ENCODE data around the gene LAMA5. TPM values are rescaled to one million over a fixed set of nuclear protein-coding genes. Genes with fewer than 3 reads are reported as not detected.

LAMA5 gene
- total and polyA plus RNA-seq, 2 experiments from 2014 or later: 201 to 298 TPM

DNA sequence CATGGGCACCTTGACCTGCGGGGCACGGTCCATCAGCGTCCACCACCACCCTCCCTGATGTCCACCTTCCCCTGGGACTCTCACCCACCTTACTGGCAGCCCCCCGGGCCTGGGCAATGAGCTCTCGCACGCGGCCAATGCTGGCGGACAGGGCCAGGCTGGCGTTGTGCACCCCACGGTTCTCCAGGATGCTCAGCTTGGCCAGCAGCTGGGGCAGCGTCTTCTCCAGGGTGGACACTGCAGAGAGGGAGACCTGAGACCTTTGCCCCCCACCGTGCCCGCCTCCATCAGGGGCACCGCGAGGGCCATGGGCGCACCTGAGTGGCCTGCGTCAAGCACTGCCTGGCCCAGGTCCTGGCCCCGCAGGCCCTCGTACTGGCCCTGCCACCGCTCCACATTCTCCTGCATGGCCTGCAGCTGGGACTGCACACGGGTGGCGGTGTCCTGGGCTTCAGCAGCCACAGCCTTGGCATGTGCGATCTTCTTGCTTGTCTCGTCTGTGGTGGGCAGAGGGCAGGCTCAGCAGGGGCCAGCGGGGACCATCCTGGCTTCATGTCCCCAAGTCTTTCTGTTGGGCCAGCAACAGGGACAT lies 52.3 kb downstream of the LAMA5 start:
- Mint-ChIP-seq H3K27ac (no peak overlapping the region), H3K36me3 (ENCODE audit: low read depth) (peaks cover 53% of the 10 kb centered on the region), H3K4me1 (no peaks in the 10 kb centered on the region), H3K4me3 (no peak overlapping the region), H3K27me3 (ENCODE audit: insufficient read depth, low read depth, poor library complexity) (peaks cover 38% of the 10 kb centered on the region), H3K9me3 (peaks cover 22% of the 10 kb centered on the region)
- Histone ChIP-seq H3K27me3 (ENCODE audit: insufficient read depth) (no peaks in the 10 kb centered on the region), H3K4me1 (ENCODE audit: insufficient read depth) (no peaks in the 10 kb centered on the region), H4K20me1 (replicated peaks; ENCODE audit: insufficient read depth) (no peaks in the 10 kb centered on the region), H3K27ac (ENCODE audit: low read depth) (no peak overlapping the region), H3K79me2 (replicated peaks; ENCODE audit: insufficient read depth) (no peaks in the 10 kb centered on the region), H3K4me2 (no peak overlapping the region), H3K36me3 (ENCODE audit: insufficient read depth) (peaks cover 23% of the 10 kb centered on the region), H3F3A (replicated peaks; ENCODE audit: low read depth) (peaks cover 39% of the 10 kb centered on the region), H2AFZ (no peak overlapping the region), H3K9me2 (ENCODE audit: insufficient read depth) (no peaks in the 10 kb centered on the region), H3K4me3 (no peak overlapping the region)
- ATAC-seq: no peak
- DNase-seq (ENCODE audit: low spot score): no peak
- TF ChIP-seq, protein P1, sequence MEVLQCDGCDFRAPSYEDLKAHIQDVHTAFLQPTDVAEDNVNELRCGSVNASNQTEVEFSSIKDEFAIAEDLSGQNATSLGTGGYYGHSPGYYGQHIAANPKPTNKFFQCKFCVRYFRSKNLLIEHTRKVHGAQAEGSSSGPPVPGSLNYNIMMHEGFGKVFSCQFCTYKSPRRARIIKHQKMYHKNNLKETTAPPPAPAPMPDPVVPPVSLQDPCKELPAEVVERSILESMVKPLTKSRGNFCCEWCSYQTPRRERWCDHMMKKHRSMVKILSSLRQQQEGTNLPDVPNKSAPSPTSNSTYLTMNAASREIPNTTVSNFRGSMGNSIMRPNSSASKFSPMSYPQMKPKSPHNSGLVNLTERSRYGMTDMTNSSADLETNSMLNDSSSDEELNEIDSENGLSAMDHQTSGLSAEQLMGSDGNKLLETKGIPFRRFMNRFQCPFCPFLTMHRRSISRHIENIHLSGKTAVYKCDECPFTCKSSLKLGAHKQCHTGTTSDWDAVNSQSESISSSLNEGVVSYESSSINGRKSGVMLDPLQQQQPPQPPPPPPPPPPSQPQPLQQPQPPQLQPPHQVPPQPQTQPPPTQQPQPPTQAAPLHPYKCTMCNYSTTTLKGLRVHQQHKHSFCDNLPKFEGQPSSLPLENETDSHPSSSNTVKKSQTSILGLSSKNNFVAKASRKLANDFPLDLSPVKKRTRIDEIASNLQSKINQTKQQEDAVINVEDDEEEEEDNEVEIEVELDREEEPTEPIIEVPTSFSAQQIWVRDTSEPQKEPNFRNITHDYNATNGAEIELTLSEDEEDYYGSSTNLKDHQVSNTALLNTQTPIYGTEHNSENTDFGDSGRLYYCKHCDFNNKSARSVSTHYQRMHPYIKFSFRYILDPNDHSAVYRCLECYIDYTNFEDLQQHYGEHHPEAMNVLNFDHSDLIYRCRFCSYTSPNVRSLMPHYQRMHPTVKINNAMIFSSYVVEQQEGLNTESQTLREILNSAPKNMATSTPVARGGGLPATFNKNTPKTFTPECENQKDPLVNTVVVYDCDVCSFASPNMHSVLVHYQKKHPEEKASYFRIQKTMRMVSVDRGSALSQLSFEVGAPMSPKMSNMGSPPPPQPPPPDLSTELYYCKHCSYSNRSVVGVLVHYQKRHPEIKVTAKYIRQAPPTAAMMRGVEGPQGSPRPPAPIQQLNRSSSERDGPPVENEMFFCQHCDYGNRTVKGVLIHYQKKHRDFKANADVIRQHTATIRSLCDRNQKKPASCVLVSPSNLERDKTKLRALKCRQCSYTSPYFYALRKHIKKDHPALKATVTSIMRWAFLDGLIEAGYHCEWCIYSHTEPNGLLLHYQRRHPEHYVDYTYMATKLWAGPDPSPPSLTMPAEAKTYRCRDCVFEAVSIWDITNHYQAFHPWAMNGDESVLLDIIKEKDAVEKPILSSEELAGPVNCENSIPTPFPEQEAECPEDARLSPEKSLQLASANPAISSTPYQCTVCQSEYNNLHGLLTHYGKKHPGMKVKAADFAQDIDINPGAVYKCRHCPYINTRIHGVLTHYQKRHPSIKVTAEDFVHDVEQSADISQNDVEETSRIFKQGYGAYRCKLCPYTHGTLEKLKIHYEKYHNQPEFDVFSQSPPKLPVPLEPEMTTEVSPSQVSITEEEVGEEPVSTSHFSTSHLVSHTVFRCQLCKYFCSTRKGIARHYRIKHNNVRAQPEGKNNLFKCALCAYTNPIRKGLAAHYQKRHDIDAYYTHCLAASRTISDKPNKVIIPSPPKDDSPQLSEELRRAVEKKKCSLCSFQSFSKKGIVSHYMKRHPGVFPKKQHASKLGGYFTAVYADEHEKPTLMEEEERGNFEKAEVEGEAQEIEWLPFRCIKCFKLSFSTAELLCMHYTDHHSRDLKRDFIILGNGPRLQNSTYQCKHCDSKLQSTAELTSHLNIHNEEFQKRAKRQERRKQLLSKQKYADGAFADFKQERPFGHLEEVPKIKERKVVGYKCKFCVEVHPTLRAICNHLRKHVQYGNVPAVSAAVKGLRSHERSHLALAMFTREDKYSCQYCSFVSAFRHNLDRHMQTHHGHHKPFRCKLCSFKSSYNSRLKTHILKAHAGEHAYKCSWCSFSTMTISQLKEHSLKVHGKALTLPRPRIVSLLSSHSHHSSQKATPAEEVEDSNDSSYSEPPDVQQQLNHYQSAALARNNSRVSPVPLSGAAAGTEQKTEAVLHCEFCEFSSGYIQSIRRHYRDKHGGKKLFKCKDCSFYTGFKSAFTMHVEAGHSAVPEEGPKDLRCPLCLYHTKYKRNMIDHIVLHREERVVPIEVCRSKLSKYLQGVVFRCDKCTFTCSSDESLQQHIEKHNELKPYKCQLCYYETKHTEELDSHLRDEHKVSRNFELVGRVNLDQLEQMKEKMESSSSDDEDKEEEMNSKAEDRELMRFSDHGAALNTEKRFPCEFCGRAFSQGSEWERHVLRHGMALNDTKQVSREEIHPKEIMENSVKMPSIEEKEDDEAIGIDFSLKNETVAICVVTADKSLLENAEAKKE (CRISPR knock-in tag; IDR thresholded peaks at IDR 0.05): no peak
- no peak for TF ChIP-seq STAT1 (IDR thresholded peaks at IDR 0.05; ENCODE audit: unreplicated experiment)
- TF ChIP-seq ZNF114 (CRISPR knock-in tag; IDR thresholded peaks at IDR 0.05): no peak
- no peak for TF ChIP-seq JUNB (IDR thresholded peaks at IDR 0.05; ENCODE audit: unreplicated experiment)
- TF ChIP-seq EZH2 (IDR thresholded peaks at IDR 0.05; ENCODE audit: low read depth, unreplicated experiment): no peak
- TF ChIP-seq POLR2AphosphoS5 (IDR thresholded peaks at IDR 0.05; ENCODE audit: low read depth): no peak
- TF ChIP-seq, protein P2, sequence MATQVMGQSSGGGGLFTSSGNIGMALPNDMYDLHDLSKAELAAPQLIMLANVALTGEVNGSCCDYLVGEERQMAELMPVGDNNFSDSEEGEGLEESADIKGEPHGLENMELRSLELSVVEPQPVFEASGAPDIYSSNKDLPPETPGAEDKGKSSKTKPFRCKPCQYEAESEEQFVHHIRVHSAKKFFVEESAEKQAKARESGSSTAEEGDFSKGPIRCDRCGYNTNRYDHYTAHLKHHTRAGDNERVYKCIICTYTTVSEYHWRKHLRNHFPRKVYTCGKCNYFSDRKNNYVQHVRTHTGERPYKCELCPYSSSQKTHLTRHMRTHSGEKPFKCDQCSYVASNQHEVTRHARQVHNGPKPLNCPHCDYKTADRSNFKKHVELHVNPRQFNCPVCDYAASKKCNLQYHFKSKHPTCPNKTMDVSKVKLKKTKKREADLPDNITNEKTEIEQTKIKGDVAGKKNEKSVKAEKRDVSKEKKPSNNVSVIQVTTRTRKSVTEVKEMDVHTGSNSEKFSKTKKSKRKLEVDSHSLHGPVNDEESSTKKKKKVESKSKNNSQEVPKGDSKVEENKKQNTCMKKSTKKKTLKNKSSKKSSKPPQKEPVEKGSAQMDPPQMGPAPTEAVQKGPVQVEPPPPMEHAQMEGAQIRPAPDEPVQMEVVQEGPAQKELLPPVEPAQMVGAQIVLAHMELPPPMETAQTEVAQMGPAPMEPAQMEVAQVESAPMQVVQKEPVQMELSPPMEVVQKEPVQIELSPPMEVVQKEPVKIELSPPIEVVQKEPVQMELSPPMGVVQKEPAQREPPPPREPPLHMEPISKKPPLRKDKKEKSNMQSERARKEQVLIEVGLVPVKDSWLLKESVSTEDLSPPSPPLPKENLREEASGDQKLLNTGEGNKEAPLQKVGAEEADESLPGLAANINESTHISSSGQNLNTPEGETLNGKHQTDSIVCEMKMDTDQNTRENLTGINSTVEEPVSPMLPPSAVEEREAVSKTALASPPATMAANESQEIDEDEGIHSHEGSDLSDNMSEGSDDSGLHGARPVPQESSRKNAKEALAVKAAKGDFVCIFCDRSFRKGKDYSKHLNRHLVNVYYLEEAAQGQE (IDR thresholded peaks at IDR 0.05; ENCODE audit: unreplicated experiment): no peak
- TF ChIP-seq CTCF (conservative IDR thresholded peaks at IDR 0.05; ENCODE audit: low read depth in 2 of 2): no peak

Measured in GM23338 (cell line).